Measurements from ENCODE around the gene CALM1.

CALM1 gene

DNA sequence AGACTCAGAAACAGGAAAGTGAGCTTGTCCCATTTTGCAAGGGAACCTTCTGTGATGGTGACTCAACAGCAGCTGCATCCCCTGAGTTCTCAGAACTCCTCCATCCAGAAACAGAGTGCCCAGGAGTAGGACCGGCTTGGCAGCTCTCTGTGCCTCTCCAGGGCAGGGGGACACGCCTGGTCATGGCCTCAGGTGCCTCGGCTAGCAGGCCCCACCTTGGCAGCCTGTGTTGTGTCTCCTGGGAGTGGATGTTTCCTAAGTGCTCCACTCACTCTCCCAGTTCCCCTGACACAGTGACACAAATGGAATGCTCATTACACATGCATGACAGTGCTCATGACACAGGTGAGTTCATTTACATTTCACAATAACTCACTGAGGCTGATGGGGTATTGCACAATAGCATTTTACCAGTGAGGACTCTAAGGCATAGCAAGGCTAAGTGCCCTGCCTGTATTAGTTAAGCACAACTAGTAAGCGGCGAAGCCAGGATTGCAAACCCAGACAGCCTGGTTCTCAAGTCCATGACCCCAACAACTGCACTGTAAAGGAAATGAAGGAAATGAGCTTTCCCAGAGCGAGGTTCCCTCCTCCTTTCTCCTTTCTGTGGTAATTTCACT, 47.4 kb downstream of the CALM1 start:
- no peak for DNase-seq

DNA sequence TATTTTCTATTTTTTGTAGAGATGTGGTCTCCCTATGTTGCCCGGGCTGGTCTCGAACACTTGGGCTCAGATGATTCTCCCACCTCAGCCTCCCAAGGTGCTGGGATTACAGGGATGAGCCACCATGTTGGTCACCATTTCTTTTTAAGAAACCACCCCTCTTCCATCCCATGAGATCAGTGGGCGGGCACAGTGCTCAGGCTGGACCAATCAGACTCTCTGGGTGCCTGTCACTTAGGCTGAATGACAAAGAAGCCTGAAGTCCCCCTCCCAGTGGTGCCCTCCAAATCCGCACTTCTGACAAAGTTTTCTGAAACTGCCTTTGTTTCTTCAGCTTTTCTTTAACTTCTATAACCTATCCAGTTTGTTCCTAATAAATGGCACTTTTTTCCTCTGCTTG, 48.2 kb downstream of the CALM1 start:
- DNase-seq, result no peak

DNA sequence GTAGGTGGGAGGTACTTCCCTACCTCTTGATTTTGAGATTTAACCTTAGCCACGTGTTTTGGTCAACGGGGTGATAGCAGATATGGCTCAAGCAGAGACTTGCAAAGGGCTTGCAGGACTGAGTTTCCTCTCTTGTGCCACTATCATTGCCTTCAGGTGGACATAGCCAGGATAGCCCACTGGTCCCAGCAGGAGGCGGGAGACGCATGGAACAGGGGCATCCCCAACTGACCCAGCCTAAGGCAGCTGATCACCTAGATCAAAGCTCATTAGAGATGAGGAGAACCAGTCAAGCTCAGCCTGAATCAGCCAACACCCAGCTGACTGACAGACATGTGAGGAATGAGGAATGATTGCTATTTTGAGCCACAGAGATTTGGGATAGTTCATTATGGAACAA, 49.6 kb downstream of the CALM1 start:
- no peak for DNase-seq

DNA sequence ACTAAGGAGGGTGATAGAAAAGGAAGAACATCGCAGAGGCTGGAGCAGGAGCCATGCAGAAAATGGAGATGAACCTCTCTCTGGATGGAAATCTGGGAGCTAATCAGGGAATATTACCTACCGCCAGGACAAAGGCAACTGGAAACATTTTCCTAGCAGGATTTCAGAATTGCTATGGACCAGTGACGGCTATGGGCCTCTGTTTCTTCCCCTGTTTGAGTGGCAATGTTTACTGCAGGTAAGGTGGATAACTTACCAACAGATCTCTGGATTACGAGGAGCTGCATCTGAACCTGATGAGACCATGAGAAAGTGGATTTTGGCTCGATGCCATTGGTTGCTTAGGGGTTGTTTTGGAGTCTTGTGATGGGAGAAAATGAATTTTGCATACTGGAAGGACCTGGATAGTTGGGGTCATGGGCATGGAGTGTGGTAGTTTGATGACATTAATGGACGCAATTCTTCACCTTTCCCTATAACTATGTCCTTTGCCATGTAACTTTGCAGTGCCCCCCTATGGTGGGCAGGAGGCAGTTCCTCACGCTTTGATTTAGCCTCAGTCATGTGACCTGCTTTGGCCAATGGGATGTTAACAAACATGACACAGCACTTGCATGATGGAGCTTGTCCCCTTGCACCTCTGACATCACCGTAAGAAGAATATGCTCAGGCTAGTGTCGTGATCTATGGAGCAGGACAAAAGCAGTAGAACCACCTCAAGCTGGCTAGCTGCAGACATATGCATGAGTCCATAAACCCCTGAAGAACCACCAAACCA, 51.1 kb downstream of the CALM1 start:
- DNase-seq, result no peak

DNA sequence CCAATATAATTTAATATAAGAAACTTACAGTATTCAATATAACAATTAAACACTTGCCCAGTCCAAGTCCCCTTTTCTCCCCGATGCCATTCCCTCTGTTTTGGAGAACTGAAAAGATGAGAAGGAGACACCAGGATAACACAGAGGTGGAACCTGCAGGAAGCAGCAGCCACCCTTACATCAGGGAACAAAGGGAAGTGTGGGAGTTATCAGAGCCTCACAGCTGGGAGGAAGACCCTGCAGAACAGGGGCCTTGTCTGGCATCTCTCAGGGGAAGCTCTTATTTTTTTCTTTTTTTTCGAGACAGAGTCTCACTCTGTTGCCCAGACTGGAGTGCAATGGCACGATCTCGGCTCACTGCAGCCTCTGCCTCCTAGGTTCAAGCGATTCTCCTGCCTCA, 52.6 kb downstream of the CALM1 start:
- no peak for DNase-seq

DNA sequence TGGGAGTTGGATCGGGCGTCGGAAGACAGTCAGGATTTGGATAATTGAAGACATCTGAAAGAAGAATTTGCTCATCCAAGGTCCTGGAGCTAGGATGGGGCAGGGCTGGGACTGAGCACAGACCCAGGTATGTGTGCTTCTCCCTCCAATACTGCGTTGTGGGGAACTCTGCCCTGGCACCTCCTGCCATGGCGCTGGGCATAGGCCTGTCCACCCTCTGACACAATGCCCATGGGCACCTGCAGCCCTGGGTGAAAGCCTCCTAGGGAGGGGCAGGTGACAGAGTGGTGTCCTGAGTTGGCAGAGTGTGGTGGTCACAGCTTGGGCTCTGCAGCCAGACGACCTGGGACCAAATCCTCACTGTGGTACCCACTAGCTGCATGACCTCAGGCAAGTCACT, 53.3 kb downstream of the CALM1 start:
- no peak for DNase-seq

DNA sequence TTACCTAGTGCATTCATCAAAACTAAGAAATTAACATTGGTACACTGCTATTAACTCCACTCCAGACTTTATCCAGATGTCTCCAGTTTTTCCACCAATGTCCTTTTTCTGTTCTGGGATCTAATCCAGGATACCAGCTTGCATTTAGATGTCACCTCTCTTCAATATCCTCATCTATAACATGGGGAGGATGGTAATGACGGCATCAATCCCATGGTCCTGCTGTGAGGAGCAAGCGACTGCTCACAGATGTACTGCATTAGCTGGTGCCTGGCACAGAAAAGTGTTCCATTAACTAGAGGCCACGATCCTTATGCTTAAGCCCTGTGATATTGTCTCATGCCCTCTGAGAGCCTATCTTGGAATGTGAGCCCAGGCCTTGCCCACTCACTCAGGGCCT, 53.8 kb downstream of the CALM1 start:
- DNase-seq, result no peak

DNA sequence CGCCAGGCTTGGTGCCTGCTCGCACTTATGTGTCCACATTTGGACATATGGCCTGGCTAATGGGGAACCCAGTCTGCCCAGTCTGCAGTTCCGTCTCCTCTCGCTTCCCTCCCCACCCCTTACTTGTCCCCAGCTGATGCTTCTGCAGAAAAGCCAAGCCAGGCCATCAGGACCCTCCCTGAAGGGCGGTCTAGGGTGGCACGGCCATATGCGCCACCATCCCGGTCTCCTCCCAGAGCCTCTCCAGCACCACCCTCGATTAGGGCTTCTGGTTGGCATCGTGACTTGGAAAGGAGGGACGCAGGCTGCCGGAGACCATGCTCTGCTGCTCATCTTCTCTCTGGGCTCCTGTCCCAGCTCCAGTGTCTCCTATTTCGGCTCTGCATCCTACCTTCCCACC, 54.6 kb downstream of the CALM1 start:
- DNase-seq, result no peak

DNA sequence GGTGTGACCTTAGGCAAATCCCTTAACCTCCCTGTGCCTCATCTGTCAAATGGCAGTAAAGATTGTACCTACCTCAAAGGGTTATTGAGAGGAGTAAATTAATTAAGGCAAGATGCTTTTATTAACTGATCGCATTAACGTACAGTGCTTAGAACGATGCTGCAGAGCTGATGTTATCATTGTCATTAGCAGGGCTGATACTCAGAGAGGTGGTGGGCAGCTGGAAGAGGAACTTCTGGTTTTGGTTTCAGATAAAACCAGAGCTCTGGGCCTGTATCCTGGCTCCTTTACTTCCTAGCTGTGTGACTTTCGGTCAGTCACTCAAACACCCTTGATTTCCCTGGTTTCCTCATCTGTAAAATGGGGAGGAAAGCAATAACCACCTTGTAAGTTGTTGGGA, 55.1 kb downstream of the CALM1 start:
- DNase-seq, result no peak

DNA sequence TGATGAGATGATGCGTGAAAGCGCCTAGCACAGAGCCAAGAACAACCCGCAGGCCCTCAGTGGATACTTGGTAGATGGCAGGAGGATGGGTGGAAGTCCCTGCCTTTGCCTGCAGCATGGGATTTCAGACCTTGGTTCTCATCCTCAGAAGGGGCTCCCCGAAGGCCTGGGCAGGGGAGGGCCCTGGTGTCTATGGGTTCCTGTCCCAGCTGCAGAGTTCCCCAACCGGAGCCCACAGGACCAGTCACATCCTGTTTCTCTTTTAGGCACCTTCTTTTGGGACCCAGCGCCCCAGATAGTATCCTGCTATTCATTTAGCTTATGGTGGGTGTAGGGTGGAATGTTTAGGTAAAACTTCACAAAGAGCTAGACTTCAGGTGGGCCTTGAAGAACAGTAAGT, 55.5 kb downstream of the CALM1 start:
- DNase-seq, result no peak

DNA sequence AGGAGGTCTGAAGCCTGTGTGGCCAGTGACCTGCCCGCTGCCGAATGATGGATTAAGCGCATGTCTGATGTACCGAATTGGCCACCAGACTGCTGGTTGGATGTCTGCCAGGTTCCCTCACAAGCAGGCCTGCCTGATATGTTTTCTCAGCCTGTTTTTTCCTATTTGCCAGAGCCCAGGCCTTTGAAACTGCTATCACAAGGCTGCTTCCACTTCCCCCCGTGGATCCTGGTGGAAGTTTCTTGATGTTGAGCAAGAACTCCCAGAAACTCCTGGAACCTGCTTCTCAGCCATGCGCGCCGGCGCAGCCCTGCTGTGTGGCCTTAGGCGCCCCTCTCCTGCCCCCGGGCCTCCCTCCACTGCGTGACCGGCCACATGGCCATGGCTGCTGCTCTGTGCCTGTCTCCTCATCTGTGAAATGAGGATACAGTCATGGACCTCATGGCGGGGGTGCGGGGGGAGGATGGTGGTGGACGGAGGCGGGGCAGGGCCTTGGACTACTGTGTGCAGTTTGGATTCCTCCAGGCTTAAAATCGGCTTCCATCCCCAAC, 56.6 kb downstream of the CALM1 start:
- DNase-seq, result no peak

DNA sequence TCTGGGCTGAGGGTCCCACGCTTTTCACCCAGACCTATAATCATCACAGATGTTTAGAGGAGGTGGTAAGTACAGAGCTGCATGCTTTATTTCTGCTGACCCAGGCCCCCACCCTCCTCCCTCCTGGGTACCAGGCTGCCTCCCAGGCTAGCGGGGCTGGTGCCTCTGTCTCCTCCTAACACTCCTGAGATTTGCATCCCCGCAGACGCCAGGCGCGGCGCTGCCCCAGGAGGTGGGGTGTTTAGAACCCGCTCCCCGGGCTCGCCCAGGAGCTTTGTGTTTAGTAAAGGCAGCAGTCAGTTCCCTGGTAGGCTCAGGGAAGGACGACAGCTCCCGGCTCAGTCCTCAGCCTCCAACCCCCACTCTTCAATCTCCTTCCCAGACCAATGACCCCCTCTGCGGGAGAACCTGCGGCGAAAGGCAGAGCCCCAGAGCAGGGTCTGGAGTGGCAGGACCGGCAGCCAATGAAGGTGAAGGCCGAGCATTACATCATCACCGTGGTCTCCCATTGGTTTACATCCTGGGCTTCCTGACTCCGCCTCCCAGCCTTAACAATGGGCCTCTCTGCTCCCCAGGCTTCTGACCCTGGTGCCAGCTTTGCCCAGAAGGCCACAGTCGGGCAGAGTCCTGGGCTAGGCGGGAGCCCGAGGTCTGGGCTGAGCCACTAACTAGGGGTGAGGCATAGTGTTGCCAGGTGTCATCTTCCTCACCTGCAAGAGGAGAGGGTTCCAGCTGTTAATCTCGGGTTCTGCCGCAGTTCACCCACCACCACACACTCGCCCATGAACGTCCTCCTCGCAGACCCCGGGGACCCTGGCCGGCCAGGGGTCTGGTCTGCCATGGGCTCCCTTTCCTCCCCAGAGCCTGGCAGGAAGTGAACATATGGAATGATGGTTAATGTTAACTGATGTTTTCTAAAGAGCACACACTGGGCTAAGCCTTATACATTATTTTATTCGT, 57.5 kb downstream of the CALM1 start:
- DNase-seq, result no peak

DNA sequence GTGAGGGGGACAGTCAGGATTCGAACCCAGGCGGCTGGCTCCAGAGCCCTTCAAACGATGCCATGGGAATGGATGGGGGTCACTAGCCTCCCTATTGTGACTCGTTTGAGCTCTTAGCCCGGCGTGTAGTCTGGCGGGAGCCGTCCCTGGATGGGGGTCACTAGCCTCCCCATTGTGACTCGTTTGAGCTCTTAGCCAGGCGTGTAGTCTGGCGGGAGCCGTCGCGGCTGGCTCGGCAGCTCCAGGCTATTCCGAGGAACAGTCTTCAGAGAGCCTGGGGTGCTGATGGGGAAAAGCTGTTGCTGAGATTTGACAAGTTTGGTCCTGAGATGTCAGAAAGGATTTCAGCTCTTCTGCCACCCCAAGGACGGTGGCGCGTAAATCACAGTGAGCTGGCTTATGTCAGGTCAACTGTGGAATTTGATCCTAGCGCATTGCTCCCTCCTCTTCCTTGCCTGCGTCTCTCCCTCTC, 58.3 kb downstream of the CALM1 start:
- DNase-seq, result no peak

DNA sequence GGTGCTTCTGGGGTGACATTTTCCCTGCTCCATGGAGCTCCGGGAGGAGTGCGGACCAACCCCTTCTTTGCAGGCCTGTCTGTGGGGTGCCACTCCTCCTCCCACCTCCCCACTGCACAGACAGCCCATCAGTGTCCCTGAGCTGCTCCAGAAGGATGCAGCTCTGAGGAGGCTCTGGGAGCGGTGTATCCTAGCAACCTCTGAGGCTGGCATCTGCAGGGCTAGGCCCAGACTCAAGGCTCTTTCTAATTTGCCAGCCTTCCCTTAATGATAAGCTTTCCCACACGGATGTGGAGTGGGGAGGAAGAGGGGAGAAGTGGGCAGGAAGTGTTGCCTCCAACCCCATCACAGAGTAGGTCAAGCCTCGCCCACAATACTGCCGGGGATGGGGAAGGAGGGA, 59.7 kb downstream of the CALM1 start:
- no peak for DNase-seq

DNA sequence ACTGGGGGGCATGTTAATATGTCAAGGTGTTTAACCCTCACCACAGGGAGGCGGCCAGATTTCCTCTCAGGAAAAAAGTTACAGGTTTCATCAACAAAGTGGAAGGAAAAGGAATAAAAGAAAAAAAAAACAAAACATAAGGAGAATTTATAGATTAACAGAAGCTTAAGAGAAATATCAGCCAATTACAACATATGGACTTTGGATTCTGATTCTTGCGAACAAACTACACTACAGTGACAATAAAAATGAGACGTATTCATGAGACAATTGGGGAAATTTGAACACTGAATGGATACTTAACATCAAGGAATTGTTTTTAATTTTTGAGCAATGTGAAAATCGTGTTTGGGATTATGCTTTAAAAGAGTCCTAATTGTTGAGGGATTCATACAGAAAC, 60.4 kb downstream of the CALM1 start:
- no peak for DNase-seq

Data from activated T-cell treated with anti-CD3 and anti-CD28 coated beads for 4 hours (primary cell).